22Rv1 (cell line): ENCODE measurements around the gene MYOCD.

Source experiments
- CTCF ChIP-seq: fragments of 450-650 bp; IDR thresholded peaks from 2 replicates; pipeline ENCODE4 v1.5.1; 2017; ENCODE audit warnings: mild to moderate bottlenecking
- ZFX ChIP-seq: fragments of 450-650 bp; IDR thresholded peaks from 2 replicates; pipeline ENCODE4 v1.6.1; 2017; ENCODE audit warnings: antibody characterized with exemption, borderline replicate concordance

GRCh38 chr17:12730931-12731521 lies 65.3 kb downstream of the MYOCD start:
- TF ChIP-seq CTCF (no peak), ZFX (no peak)
